Lower leg skin (tissue), 4 donors: Measurements from ENCODE around the gene DDX1. TPM values are rescaled to one million over a fixed set of nuclear protein-coding genes. Genes with fewer than 3 reads are reported as not detected.
"Not testable (repeated sequence)": the region's sequence is repeated elsewhere in the genome, so short reads cannot be mapped to it uniquely, and the experiment has no call there.

Experiments used
- DNase-seq, 2 donors: peaks; one replicate each; pipeline ENCODE4 v3.0.0-alpha.2; 2019; ENCODE audit warnings: low spot score in 2 of 2
- H3K4me3 ChIP-seq: fragments of 200-600 bp; sonication (generic); 2 replicates; pipeline ENCODE4 v1.5.1; 2017; ENCODE audit warnings: mild to moderate bottlenecking, low read depth; ENCODE audit not compliant: poor library complexity, severe bottlenecking
- CTCF ChIP-seq, 3 donors: fragments of 450-650 bp; IDR thresholded peaks; one replicate each; pipeline ENCODE4 v1.5.1; 2016; ENCODE audit warnings: antibody characterized with exemption in 3 of 3, mild to moderate bottlenecking in 3 of 3, moderate library complexity in 2 of 3
- POLR2A ChIP-seq, 2 donors: fragments of 450-650 bp; IDR thresholded peaks; one replicate each; pipeline ENCODE4 v1.6.1; 2016 to 2017; ENCODE audit warnings: antibody characterized with exemption in 2 of 2, mild to moderate bottlenecking in 1 of 2, moderate library complexity in 1 of 2
- WGBS, 2 donors: methylation state at CpG; one replicate each; pipeline ENCODE4 v1.1.5; 2018; 5-methylcytosine and 5-hydroxymethylcytosine counted together
- intact Hi-C: fragments of 100-400 bp; cut with DNase I; formaldehyde crosslinking; loops from one replicate; pipeline ENCODE4 v1.15.0; 2023; ENCODE audit warnings: low total_unique reads
- total RNA-seq, 4 donors: library from RNA; depleted of rRNA; stranded (reverse); fragments of >200 nt; gene quantifications; one replicate each; pipeline ENCODE4 v1.1.0, GENCODE V29; 2016

DDX1 gene
- total RNA-seq, 4 donors from 2014 or later, result 38.8 to 55.5 (median 44.4) TPM

GRCh38 chr2:15607709-15608391 is 16.2 kb downstream of the DDX1 start:
- WGBS, 2 donors, result 92 to 98% methylated on average over 7 of the region's 7 CpGs

GRCh38 chr2:15608392-15608761 is 16.7 kb downstream of the DDX1 start:
- intact Hi-C loops, result no loop called here
- no peak for DNase-seq
- WGBS, 2 donors, result 92% methylated on average over 4 of the region's 4 CpGs
- TF ChIP-seq CTCF (IDR thresholded peaks at IDR 0.05) (no peak), POLR2A (IDR thresholded peaks at IDR 0.05) (no peak)
- H3K4me3 ChIP-seq, result no peak overlapping the region

More at GRCh38 chr2:15607709-15608391, 16.2 kb downstream of the DDX1 start:
- intact Hi-C loops, result no loop called here
- no peak for DNase-seq
- TF ChIP-seq CTCF (IDR thresholded peaks at IDR 0.05), result no peak
- TF ChIP-seq POLR2A (IDR thresholded peaks at IDR 0.05), result no peak
- no peak overlapping the region for H3K4me3 ChIP-seq

GRCh38 chr2:15609341-15610042 is 17.8 kb downstream of the DDX1 start:
- intact Hi-C loops, result no loop called here
- H3K4me3 ChIP-seq, result no peak overlapping the region
- 88 to 96% methylated on average over 1 of the region's 1 CpG for WGBS, 2 donors
- TF ChIP-seq CTCF (IDR thresholded peaks at IDR 0.05), result no peak
- TF ChIP-seq POLR2A (IDR thresholded peaks at IDR 0.05), result no peak
- no peak for DNase-seq

GRCh38 chr2:15610430-15610952 is 18.8 kb downstream of the DDX1 start:
- no peak overlapping the region for H3K4me3 ChIP-seq
- intact Hi-C loops, result no loop called here
- 91 to 92% methylated on average over 5 of the region's 5 CpGs for WGBS, 2 donors
- no peak for DNase-seq
- TF ChIP-seq CTCF (IDR thresholded peaks at IDR 0.05) (no peak), POLR2A (IDR thresholded peaks at IDR 0.05) (no peak)

- DNase-seq, intact Hi-C loops, H3K4me3 ChIP-seq: not testable (repeated sequence)
- WGBS, 2 donors, result no CpG with 5 or more reads among the region's 33 CpGs
Observed at GRCh38 chr2:15612101-15612500, 20.4 kb downstream of the DDX1 start.

GRCh38 chr2:15613736-15614429 is 22.2 kb downstream of the DDX1 start:
- TF ChIP-seq CTCF (IDR thresholded peaks at IDR 0.05), result no peak
- WGBS, 2 donors, result 96% methylated on average over 10 of the region's 10 CpGs
- intact Hi-C loops, result no loop called here
- no peak for DNase-seq
- no peak overlapping the region for H3K4me3 ChIP-seq
